ENCODE results near the gene SFTPD. TPM values are rescaled to one million over a fixed set of nuclear protein-coding genes. Genes with fewer than 3 reads are reported as not detected.

Gene SFTPD
- total and polyA plus RNA-seq, 2 of the 8 experiments (the other 6 are each of a cell fraction or from before 2014, with no cell fraction given), result 0.21 to 0.54 TPM

- TF ChIP-seq BACH1 (IDR thresholded peaks at IDR 0.05; ENCODE audit: low read length) (no peak), SRF (IDR thresholded peaks at IDR 0.05; ENCODE audit: low read depth, low read length) (no peak)
Observed at GRCh38 chr10:79937701-79938151, 11.2 kb downstream of the SFTPD start (continued).
